Activated CD8-positive, alpha-beta memory T cell treated with anti-CD3 and anti-CD28 coated beads for 1 hour (primary cell): ENCODE measurements around the gene PDE6H.

Experiments used
- DNase-seq, 2 donors: peaks; one replicate each; pipeline ENCODE4 v3.0.0-alpha.2; 2020; ENCODE audit warnings: low read depth in 1 of 2; ENCODE audit errors: extremely low read depth in 1 of 2

The PDE6H gene

DNA sequence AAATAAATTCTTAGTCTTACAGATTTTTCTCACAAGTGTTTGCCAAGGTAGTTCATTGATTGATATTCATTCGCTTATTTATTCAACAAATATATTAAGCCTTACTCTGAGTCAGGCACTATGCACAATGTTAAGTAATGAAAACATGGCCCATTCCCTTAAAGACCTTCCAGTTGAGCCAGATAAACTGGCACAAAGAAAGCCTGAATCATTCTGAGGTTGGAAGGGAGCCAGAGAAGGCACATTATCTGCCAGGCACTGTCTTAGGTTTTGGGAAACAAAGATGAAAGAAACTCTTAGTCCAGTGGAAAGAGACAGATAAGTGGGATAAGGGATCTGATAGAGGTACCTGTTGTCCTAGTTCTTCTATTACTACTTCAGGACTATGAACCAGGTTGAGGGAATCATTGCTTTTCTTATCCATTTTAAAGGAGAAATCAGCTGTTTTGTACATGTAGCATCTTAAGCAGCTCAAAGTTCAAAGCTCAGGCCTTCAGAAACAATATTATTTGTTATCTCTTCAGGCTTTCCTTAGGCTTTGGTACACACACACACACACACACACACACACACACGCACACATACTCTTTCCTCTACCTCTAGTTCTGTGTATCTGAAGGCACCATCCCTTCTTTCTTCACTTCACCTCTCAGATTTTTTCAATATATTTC lies 27.0 kb downstream of the PDE6H start:
- no peak for DNase-seq

DNA sequence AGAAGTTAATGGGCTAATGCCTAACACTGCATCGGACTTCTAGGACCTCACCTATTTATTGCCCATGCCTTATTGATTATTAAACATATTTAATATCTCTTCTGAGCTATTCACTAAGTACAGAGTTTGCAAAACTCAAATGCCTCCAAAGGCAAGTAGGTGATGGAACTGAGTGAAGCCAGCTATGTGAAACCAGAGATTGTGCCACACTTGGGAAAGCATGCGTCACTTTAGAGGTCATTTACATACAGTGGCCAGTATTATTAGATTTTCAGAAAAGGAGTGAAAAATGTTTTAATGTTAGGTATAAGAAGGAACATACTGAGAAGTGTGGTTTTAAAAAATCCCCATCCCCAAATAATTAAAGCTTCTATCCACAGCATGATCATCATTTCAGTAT lies 27.7 kb downstream of the PDE6H start:
- no peak for DNase-seq

DNA sequence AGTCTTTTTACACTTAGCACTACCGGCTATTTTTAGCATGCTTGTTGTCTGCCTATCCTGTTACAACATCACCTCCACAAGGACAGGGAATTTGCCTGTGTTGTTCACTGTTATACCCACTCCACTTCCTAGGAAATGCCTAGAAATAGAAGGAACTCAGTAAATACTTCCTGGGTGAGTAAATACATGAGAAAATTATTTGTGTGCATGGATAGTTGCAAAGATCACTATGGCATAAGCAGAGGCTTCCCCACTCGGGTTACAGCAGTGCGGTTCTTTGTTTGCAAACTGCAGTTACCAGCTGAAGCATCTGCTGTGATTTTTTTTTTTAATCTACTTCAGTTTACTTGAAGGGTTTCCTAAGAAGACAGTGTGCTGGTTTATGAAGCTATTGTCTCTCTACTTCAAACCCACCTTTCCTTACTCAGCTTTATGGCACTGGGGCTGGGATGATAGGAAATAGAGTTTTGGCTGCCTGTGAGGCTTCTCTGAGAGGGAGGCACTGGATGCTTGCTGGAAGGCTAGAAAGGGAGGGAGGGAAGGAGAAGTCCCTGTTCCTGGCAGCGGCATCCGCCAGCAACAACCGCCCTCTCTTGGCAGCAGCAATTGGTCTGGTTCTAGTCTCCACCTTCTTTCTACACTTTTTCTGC lies 29.0 kb downstream of the PDE6H start:
- DNase-seq = no peak

DNA sequence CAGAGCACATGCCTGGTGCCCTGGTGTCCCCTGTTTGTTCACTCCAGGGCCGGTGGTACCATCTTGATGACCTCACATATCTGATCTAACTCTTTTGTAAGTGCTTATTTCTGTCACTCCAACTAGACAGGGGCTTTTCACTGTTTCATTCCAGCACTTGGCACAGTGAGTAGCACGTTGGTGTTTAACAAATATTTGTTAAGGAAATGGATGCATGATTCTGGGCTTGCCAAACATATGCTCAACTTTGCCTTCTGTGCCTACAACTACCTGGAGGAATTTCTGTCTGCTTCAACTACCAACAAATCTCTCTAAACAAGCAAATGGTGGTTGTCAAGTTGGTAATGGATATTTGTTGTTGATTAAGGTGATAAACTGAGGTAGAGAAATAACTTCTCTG lies 31.6 kb downstream of the PDE6H start:
- DNase-seq = no peak

DNA sequence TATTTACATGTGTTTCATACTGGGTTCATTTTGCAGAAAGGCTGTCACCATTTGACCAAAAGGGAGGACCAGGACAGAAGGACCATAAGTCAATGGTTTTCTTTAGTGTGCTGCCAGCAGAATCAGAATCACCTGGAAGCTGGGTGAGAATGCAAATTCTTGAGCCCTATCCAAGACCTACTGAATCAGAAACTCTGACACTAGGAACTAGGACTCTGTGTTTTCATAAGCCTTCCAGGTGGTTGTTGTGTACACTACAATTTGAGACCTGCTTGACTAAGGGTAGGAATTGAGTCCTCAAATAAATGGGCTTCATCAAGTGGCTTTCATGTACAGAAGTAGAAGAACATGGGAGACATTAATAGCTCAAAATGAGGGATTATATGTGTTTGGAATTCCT lies 32.2 kb downstream of the PDE6H start:
- DNase-seq = no peak

DNA sequence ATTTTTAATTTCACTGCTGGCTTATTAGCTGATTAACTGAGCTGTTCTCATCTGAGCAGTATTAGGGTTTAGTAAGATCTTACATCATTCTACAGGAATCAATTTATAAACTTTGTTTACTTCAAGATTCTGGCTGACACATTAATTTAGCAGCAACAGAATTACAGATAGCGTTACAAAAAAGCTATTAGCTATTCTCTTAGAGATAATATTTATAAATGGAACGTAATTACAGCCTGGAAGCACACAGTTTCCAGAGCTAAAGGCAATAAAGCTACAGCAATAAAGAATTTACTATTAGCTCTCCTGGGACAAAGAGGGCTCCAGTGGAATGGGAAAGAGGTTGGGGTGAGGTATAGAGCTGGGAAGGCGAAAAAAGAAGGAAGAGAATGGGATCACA lies 34.7 kb downstream of the PDE6H start:
- no peak for DNase-seq

DNA sequence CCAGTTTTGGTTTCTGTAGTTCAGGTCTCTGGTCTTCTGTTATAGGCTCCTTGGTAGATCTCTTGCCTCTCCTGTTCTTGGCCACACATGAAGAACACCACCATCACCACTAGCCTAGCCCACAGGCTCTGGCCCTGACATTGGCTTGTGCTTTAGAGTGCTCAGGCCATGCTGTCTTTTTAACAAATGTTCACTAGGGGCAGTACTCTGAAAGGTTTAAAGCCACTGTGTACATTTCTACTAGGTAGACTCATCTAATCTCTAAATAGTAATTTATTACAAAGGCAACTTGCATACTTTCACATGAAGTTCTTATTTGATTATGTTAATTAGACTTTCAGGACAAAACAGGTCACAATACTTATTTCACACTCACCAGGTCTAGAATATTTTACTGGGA lies 38.3 kb downstream of the PDE6H start:
- DNase-seq = no peak

DNA sequence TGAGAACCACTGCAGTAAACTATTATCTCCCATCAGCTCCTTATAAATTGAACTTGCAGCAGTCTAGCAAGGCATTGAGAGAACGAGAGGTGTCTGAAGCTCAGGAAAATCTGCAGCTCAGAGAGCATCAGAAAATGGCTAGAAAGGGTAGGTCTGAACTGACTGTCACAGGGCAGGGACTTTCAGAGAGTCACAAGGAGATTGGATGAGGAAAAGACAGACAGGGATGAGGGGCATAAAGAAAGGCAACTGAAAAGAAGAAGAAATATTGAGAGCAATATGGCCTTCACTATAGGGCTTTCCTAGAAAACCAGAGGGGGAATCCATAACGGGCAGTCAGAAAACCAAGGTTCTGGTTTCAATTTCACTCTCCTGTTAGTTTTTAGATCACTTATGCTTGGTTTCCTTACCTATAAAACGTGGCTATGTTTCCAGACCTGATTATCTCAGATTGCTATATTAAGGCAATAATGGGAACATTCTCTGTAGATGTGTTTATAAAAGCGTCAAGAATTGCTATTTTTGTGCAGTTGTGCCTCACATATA lies 40.9 kb downstream of the PDE6H start:
- DNase-seq = no peak

DNA sequence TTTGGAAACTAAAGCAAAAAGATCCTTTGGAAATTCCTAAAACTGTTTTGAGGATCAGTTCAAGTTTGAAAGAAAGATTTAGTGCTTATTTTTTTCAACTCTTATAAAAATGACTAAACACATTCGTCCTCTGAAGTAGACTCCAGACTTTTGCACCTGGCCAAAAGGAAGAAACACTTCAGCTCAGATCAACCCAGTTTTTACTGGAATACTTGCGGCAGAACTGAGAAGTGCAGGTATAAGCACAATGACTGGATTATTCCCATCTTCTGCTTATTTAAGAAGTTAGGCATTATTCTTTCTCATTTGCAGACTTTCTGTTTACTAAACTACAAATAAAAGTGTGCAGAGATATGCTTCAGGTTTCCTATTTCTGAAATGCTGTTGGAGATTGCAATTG lies 41.9 kb downstream of the PDE6H start:
- no peak for DNase-seq

DNA sequence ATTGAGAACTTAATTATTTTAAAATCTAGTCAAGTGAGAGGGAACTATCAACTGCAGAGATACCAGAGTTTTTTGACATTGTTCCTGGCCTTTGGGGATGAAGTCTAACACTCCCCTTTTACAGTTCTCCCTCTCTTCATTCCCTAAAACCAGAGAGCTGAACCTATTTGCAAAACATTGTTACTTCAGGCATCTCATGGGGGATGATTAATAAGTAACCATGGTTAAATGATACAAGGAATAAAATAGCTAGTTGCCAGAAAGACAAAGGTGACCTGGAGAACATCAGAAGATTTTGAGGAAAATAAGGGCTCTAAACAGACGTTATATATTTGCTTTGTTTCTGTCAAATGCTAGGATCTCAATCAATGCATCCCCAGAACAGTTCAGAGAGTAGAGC lies 42.3 kb downstream of the PDE6H start:
- no peak for DNase-seq

DNA sequence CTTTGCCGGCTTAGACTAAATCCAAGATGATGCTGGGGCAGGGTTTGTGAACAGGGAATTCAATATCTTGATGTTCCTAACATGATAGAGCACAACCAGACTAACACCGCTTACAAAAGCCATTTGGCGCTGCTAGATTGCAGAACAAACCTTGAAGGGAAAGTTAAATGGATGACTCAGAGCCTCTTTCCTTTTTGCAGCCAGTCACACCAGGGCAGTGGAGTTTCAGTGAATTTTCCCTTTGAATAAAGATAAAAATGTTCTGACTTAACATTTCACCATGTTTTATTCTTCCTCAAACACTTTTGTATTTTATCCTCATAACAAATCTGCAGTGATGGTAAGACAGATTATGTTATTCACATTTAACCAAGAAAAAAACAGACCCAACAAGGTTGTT lies 47.3 kb downstream of the PDE6H start:
- DNase-seq = no peak
